Activated naive CD4-positive, alpha-beta T cell treated with Interleukin-2 at 50 U/mL for 16 hours (primary cell): Measurements from ENCODE around the gene FBXO22.
"Not testable (repeated sequence)": the region's sequence is repeated elsewhere in the genome, so short reads cannot be mapped to it uniquely, and the experiment has no call there.

Source experiments
- DNase-seq: peaks from one replicate; pipeline ENCODE4 v3.0.0-alpha.2; 2020

Gene FBXO22

GRCh38 chr15:75921732-75922703 is 18.3 kb downstream of the FBXO22 start:
- DNase-seq: no peak

- DNase-seq: no peak
Observed at GRCh38 chr15:75923756-75924155, 20.1 kb downstream of the FBXO22 start.

GRCh38 chr15:75924576-75924975 is 20.9 kb downstream of the FBXO22 start:
- no peak for DNase-seq

- DNase-seq: no peak
Observed at GRCh38 chr15:75925440-75925839, 21.8 kb downstream of the FBXO22 start.

- DNase-seq: no peak
Observed at GRCh38 chr15:75926931-75927330, 23.3 kb downstream of the FBXO22 start.

- no peak for DNase-seq
Observed at GRCh38 chr15:75927601-75928000, 23.9 kb downstream of the FBXO22 start.

- no peak for DNase-seq
Observed at GRCh38 chr15:75928680-75929608, 25.3 kb downstream of the FBXO22 start.

- no peak for DNase-seq
Observed at GRCh38 chr15:75929799-75930565, 26.3 kb downstream of the FBXO22 start.

GRCh38 chr15:75930866-75931265 is 27.2 kb downstream of the FBXO22 start:
- DNase-seq: no peak

GRCh38 chr15:75942464-75942863 is 38.8 kb downstream of the FBXO22 start:
- DNase-seq: no peak

- no peak for DNase-seq
Observed at GRCh38 chr15:75943246-75943645, 39.6 kb downstream of the FBXO22 start.

GRCh38 chr15:75943713-75944215 is 40.1 kb downstream of the FBXO22 start:
- DNase-seq: no peak

GRCh38 chr15:75945953-75946352 is 42.3 kb downstream of the FBXO22 start:
- DNase-seq: no peak

GRCh38 chr15:75947092-75947491 is 43.4 kb downstream of the FBXO22 start:
- DNase-seq: no peak

GRCh38 chr15:75948761-75949296 is 45.2 kb downstream of the FBXO22 start:
- no peak for DNase-seq

- DNase-seq: no peak
Observed at GRCh38 chr15:75952525-75952924, 48.8 kb downstream of the FBXO22 start.

- DNase-seq: no peak
Observed at GRCh38 chr15:75955720-75956119, 52.0 kb downstream of the FBXO22 start.

GRCh38 chr15:75961331-75961730 is 57.7 kb downstream of the FBXO22 start:
- DNase-seq: no peak

- no peak for DNase-seq
Observed at GRCh38 chr15:75966073-75966472, 62.4 kb downstream of the FBXO22 start.

- not testable (repeated sequence) for DNase-seq
Observed at GRCh38 chr15:75976766-75977165, 73.1 kb downstream of the FBXO22 start.

- DNase-seq: no peak
Observed at GRCh38 chr15:75981149-75981815, 77.6 kb downstream of the FBXO22 start.

GRCh38 chr15:75982468-75982867 is 78.8 kb downstream of the FBXO22 start:
- DNase-seq: no peak
